CD4-positive, alpha-beta T cell treated with Interleukin-4 for 4 hours (primary cell): ENCODE data around the gene MAML3.

Experiments
- DNase-seq: peaks from one replicate; pipeline ENCODE4 v3.0.0-alpha.2; 2020

Gene MAML3

DNA sequence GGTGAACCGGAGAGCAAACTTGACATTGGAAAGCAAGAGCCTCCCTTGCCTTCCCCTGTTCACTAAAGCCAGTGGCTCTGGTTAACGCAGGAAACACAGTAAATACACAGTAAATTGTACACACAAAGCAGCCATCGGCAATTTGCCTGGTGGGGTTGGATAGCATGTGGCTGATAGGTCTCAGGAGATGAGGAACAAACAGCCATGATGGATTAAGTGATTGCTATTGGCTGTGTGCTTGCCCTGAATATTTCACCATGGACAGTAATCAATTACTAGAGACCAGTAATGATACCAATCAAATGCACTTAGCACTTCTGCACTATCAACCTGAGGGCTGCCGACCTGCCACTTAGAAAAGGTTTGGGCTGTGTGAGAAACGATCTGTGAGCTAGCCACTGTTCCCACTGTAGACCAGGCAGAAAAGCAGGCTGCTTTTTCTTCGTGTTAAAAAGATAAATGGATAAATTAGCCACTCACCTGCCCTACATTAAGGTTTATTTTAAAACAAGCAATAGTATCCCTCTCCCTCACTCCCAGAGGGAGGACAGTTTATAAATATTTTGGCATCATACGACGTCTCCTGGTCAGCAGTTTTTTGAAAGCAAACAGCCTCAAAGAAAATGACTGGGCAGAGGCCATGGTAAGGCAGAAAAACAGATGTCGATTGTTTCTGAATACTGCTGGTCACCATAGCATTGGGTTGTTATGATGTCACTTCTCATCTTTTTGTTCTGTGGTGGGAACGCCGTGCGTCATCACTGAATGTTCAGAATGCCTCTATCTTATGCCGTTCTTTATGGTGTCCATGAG lies 167.1 kb downstream of the MAML3 start:
- DNase-seq, result no peak

DNA sequence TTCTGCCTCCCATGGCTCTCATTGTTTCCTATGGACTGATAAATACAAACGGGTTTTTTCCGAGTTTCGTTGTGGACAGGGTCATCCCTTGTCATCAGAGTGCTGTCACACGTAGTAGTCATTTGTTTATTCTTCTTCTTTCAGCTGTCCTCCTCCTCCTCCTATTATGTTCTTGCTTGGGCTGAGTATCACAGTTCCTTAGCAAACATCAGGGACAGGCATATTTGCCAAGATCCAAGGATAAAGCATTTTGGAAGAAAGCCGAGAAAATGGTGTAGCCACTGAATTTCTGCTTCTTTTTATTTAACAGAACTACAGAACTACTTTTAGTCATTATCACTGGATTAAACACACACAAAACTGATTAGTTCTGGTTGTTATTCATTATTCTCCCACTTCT lies 167.9 kb downstream of the MAML3 start:
- DNase-seq, result no peak

DNA sequence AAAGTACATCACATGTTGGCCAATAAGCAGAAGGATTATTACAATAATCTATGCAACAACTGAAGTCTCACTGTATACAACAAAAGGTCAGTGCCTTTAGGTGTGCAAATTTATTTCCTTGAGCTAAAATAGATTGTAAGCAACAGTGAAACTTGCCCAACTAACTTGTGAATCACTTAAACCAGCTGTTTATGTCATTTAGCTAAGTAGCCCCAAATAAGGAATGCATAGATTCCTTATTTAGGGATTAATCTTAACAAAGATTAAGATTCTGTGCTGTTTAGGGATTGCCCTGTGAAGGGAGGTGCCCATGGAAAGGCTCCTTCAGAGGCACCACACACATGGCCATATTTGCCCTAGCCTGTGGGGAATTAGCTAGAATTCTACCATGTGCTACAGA lies 168.6 kb downstream of the MAML3 start:
- no peak for DNase-seq

DNA sequence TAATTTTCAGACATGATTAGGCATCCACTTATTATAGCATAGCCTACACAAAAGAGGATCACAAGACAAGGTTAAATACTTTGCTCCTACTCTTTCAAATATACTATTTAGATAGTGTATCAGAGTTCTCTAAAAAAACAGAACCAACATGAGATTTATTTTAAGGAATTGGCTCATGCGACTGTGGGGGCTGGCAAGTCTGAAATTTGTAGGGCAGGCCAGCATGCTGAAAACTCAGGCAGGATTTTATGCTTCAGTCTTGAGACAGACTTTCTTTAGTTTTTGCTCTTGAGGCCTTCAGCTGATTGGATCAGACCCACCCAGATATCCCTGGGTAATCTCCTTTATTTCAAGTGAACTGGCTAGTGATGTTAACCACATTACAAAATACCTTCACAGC lies 169.5 kb downstream of the MAML3 start:
- DNase-seq, result no peak

DNA sequence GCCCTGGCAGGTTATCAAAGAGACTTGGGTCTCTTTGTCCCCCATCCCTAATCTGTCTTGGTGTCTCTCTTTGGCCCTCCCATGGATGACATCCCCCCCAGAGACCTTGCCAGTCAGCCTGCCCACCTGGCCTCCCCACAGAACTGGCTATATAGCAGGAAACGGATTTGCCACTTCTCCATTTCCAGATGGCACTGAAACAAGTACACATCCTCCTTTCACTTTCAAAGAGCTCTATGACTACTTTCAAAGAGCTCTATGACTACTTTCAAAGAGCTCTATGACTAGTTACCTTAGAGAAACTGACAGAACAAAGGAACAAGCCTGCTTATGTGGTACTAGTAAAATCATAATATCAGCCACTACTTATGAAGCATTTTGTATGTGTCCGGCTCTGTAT lies 175.3 kb downstream of the MAML3 start:
- no peak for DNase-seq

DNA sequence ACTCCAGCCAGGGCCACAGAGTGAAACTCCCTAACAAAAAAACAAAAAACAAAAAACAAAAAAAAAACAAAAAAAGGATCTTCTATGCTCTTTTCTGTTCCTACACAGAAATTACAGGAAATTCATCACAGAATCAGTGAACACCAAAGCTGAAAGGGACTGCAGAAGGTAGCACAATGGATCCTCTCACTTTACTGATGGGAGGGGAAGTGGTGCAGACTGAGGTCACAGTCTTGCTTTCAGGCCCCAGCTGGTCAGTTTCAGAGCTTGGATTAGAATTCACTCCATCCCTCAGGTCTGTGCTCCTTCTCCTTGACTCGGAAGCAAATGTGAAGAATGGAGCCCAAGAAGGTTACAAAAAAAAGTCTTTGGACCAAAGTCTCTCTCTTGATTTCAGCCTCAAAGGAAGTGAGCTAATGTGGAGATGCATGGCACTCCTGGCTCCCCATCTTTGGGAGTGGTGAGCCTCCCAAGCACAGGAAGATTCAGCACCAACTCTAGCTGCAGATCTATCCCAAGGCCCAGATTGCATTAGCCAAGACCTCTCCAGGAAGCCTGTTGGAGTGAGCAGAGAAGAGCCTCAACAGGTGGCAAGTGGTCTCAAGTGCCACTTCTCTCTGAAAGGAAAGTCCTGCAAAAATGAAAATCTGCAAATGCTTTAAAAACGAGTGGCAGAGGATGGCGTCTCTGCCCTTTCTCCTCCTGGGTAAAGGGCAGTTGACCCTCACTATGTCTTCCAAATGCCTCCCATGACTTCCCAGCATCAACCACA lies 176.0 kb downstream of the MAML3 start:
- no peak for DNase-seq

DNA sequence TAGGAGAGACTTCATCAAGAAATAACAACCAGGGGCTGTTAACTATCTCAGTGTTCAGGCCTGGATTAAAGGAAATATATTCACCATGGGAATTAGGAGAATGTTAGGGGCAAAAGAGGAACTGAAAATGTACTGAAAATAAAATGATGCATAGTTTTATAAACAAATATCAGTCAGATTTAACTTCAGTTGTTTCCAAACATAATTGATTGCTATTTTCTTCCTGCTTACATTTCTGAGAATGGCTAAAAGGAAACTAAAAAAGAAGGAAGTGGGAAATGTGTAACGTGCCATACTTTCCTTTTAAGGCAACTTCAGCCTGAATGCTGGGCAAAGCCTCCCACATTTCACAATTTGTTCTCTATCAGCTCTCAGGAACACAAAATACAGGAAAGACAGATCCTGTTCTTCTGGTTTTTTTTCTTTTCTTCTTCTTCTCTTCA lies 178.1 kb downstream of the MAML3 start:
- no peak for DNase-seq

DNA sequence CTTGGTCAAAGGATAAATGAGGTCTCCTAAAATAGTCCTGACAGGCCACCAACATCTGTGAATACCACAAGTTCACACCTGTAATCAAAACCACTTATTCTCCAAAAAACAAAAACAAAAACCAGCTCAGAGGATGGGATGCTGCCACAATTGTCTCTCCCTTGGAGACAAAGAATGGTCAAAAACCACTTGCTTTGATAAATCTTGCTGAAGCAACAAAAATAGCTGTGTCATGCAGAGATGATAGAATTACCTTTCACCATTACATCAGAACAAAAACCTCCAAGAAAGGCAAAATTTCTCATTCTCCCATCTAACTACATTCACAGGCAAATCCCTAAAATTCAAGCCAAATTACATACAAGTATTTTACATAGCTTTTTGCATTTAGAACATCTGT lies 180.4 kb downstream of the MAML3 start:
- DNase-seq, result no peak

DNA sequence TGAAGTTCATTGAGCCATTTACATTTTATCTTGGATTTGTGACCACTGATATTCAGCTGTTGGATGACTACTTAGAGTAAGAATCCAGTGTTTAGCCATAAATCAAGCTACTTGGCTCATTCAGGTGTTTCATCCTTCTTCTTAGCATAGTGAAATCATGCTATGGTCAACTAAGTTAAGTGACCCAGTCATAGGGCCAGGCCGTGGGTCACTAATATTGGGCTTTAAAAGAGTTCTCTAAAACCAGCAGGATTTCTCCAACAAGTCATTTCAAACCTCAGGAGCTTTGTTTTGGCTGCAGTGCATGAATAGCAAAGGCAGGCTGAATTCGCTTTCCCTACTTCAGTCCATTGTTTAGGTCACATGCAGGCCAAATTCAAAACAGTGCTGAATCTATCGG lies 181.0 kb downstream of the MAML3 start:
- DNase-seq, result no peak

DNA sequence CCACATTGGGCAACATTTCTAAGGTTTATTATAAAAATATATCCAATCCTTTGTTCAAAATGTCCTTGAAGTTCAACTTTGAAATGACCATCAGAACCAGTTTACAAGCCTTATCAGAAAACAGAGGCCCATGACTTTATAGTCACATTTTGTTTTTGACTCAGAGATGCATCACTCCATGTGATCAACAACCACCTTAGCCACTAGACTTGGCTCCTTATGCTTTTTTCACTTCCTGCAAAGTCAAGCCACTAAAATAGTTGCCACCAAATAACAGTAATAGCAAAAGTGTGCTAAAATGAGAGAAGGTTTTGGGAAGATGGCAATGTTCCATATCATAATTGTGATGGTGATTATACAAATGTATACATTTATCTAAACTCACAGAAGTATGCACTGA lies 181.7 kb downstream of the MAML3 start:
- DNase-seq, result no peak

DNA sequence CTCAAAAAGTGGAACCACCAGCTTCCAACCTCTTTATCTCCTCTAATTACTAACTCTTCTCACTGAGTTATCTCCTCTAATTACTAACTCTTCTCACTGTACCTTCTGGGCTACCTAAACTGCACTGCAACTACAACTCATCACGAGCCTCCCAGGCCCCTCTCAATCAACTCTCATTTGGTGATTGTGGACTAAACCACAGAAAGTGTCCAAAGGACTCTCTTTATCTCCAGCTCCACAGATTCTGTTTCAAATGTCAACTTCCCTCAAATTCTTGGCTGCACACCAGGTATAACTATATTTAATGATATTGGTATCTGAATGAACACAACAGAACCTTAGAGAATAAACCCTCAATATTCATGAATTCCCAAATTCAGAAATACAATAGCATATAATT lies 182.9 kb downstream of the MAML3 start:
- DNase-seq, result no peak

DNA sequence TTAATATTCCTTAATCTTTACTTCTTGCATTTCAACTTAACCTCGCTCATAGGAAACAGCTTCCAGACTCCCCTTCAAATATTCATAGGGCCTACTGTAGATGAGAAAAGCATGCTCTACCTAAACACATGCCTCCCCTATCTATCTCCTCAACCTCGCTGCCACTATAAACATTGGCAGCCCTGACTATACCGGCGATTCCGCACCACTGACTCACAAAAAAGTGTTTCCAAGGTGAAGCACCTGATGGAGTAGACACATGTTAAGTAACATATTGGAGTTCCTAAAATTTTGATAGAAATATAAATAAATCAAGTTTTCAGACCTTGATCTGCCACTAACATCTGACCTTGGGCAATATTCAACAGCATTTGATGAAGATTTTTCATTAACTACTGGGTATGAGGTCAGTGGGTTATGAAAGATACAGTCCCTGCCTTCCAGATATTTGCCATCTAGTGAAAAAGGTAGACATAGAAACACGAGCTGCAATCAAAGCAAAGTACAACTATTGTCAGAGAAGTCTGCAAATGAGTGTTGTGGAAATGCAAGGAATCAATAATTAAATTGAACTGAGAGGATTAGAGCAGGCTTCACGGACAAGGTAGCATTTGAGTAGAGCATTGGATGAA lies 184.2 kb downstream of the MAML3 start:
- DNase-seq, result no peak

DNA sequence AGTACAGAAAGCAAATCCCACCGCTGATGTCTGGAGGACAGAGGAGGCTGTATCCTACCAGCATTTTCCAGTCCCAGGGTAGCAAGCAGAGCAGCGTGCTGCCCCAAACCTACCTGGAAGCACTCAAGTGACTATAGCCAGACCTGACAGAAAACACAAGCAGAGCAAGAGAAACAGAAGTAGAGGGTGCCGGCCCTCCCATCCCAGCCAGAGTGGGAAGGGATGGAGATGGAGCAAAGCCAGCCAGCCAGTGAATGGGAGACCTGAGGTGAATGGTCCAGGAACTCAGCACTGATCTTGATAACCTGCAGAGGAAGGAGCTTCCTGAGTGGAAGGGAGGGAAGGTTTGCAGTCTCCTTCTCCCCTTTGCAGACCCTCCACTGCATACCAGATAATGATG lies 185.2 kb downstream of the MAML3 start:
- DNase-seq, result no peak

DNA sequence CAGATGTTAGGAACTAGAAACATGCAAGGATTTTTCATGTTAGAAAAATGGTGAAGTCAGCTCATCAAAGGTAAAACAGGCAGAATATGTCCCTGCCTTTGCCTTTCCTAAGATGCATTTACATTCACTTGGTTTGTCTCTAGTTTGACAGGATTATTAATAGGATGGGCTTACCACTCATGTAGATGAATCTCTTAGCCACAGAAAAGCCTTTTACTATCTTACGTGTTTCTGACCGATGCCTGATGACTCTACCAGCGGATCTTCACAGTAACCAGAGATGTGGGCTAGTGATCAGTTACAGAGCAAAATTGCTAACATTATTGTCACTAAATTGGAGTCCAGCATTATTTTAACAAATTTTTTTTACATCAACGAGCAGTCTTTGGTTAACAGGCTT lies 187.6 kb downstream of the MAML3 start:
- DNase-seq, result no peak

DNA sequence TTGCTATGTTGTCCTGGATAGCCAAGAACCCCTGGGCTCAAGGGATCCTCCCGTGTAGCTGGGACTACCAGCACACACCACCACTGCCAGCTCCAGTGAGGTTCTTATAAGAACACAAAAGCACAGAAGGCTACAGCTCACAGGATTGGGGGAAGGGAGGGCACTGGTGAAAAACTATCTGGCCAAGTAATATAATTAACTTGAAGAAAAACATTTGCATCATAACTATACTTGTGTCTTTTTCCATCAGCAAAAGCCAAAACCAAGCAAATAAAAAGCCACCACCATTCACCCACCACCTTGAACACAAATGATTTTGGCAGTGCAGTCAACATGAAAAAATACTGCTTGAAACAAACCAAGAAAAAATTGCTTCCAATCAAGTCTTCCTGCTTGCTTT lies 188.2 kb downstream of the MAML3 start:
- no peak for DNase-seq

DNA sequence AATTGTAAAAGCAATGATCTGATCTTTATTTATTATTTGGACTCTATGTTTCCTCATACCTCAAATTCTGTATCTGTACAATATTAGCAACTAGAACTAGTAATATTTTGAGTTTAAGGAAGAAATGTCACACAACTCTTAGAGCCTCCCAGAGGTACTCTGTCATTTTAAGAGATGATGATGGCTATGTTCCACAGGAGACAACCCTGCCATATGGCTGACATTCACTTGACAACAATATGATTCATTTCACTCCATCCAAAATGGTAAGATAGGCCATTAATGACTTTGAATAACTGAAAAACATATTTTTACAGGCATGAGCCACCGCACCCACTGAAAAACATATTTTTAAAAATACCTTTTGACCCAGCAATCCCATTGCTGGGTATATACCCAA lies 190.3 kb downstream of the MAML3 start:
- DNase-seq, result no peak

DNA sequence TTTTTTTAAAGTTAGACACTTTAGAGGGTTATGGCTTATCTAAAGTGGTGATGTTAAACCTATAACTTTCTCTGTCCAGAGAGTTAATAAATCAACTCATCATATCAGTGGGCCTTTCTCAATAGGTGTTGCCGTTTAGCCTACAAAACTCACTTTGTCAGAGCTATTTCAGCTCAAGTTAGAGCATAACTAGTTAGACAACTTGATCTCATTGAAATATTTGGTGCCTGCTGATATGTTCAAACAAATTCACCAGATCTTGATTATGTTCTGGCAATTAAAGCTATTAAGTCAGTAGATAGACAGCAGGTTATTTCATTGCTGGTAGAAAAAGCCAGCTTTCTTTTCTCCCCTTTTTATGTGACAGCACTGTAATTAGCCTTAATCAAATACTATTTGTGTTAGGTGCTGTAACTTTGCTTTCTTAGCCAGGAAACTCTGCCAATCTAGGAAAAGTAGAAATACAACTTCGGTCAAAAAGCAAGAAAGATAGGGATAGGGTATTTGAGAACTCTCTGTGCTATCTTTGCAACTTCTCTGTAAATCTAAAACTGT lies 191.8 kb downstream of the MAML3 start:
- no peak for DNase-seq

DNA sequence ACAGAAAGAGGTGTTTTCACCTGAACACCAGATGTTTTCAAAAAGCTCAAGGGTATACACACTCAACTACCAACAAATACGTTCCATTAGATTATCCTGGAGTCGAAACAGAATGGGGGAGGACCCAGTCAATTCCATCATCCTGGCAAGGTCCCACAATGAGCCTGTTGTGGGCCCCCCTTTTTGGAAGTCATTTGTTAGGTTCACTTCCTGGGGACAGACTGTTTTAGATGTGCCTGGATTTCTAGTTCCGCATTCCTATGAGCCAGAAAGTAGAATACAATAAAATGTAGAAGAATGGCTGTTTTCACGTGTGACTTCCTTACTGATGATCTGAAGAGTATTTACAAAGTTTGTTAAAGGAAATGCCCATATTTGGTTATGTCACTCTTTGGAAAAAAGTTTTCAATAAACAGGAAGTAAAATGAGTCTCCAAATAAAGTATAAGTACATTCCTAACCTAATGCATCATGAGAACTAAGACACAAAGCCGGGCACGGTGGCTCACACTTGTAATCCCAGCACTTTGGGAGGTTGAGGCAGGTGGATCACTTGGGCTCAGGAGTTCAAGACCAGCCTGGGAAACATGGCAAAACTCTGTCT lies 192.5 kb downstream of the MAML3 start:
- no peak for DNase-seq

DNA sequence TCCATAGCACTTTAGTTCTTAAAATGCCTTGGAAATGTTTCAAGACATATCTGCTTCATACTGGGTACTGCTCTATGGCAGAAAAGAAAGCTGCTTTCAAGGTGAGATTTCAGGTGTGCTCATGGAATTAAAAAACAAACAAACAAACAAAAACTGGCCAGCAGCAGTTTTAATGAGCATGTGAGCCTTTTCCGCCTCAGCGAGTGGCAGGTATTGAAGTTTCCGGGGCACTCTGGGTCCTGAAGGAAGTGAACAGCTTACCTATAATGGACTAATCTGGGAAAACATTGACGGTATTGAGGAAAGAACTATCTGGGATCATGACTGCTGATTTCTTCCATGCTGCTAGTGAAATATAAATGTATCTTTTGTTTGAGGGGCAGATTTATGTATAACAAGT lies 194.6 kb downstream of the MAML3 start:
- DNase-seq, result no peak

DNA sequence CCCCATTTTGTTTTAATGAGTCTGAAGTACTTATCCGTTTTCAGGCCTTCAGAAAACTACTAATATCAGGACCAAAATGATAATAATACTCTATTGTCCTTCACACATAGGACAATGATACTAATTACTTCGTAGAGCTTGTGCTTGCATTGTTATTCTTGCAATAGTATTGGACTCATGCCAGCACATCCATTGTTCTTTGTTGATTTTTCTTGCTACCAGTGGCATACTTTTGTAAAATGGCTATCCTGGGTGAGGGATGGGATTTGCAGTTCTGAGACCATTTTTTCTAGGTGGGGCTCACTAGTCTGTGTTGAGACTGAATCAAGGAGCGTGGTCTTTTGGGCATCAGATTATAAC lies 195.3 kb downstream of the MAML3 start:
- no peak for DNase-seq

DNA sequence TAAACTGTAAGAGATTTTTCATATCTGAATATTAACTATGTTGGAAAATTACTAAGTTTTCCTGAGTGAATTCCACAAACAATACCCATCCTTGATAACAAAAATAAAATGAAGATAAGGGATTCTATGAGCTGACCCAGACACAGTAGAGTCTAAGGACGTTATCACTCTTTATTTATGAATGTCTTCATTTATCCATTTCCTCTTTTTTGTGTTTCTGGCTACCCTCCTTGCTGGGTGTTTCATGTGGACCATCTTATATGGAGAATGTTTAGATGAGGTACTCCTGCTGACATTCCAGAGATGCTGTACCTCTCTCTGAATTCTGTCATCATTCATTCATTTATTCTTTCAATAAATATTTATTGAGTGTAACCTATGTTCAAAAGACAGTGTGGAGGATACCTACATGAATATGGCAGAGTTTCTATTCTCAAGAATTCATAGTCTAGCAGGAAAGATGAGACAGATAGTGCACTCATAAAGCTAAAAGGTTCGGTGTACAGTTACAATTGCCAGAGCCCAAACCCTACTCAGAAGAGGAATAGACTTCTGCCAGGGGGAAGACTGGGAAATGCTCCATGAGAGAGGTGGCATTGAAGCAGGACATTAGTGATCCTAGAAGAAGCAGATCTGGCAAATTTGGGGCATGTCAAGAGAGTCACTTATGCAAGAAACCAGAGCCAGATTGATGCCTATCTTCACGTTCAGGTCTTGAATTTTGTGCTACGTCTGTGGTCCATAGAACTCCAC lies 195.8 kb downstream of the MAML3 start:
- no peak for DNase-seq

DNA sequence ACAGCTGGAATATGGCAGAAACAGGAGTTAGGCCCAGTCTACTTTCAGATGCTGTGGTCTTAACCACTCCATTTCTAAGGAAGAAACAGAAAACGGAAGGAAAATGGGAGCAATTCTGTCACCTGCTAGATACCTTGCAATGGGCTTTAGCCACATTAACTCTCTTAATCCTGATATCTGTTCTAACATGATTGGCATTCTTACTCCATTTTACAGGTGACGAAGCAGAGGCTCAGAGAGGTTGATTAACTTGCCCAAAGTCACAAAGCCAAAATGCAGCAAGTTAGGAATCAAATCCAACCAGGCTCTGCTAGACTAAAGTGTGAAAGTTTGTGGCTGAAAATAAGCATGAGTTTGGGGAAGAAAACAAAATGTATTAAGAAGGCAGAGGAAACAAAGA lies 196.9 kb downstream of the MAML3 start:
- DNase-seq, result no peak
